Measurements from ENCODE around the gene TRAF3IP3. TPM values are rescaled to one million over a fixed set of nuclear protein-coding genes. Genes with fewer than 3 reads are reported as not detected.

The TRAF3IP3 gene
- total and polyA plus RNA-seq, 5 donors from 2014 or later = 450 to 594 (median 496) TPM

DNA sequence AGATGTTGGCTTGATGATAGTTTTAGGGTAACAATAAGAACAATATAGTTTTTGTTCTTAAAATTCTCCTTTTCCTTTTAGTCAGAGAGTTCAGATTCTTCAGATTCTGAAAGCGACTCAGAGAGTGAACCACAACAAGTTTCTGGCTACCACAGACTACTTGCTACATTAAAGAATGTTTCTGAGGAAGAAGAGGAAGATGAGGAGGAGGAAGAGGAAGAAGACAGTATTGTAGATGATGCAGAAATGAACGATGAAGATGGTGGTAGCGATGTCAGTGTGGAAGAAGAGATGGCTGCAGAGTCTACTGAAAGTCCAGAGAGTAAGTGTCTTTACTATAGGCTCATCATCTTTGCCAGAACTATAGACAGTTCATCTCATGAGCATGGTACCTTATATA lies 74.9 kb downstream of the TRAF3IP3 start:
- no peaks in the 10 kb centered on the region for H3K9me3 Mint-ChIP-seq
- peak overlapping the region in 2 of 4 donors; percentile 52 to 56 for H3K4me3 Mint-ChIP-seq
- ATAC-seq (ENCODE audit: low read depth in 2 of 2) (no peak), DNase-seq (no peak)
- no peaks in the 10 kb centered on the region for H3K9me3 ChIP-seq (ENCODE audit: control insufficient read depth in 2 of 2, low read length in 2 of 2)
- H3K4me3 ChIP-seq (ENCODE audit: low read depth, low read length) = no peak overlapping the region
- peaks cover 33 to 55% (median 47%) of the 10 kb centered on the region in 4 donors for H3K4me1 Mint-ChIP-seq
- H3K27ac ChIP-seq (ENCODE audit: insufficient read depth, low read length, poor library complexity, severe bottlenecking) = no peak overlapping the region
- peaks cover 40% of the 10 kb centered on the region for H3K36me3 Mint-ChIP-seq
- peaks cover 18% of the 10 kb centered on the region for H3K4me1 ChIP-seq (ENCODE audit: control insufficient read depth, insufficient read depth, low read length, poor library complexity, severe bottlenecking)
- H3K27me3 ChIP-seq (ENCODE audit: control insufficient read depth, insufficient read depth, low read length) = no peaks in the 10 kb centered on the region
- no peak overlapping the region for H3K27ac Mint-ChIP-seq
- peaks cover 6% of the 10 kb centered on the region for H3K27me3 Mint-ChIP-seq
- H3K36me3 ChIP-seq (ENCODE audit: control insufficient read depth, insufficient read depth, low read length) = peaks cover 50% of the 10 kb centered on the region

DNA sequence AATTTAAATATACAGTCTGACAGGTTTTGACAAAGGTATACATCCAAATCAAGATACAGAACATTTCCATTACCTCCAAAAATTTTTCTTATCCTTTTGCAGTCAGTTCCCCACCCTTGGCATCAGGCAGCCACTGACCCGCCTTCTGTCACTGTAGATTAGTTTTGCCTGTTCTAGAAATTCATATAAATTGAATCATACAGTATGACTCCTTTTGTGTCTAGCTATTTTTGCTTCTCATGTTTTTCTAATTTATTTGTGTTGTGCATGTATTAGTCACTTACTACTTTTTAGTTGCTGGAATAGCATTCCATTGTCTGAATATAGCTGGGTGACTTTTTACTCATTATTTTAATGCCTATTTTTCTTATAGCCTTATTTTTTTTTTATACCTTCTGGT lies 75.8 kb downstream of the TRAF3IP3 start:
- peaks cover 18% of the 10 kb centered on the region for H3K4me1 ChIP-seq (ENCODE audit: control insufficient read depth, insufficient read depth, low read length, poor library complexity, severe bottlenecking)
- Mint-ChIP-seq H3K4me3 (peak overlapping the region in 1 of 4 donors; percentile 54), H3K9me3 (no peaks in the 10 kb centered on the region), H3K27me3 (peaks cover 6% of the 10 kb centered on the region), H3K36me3 (peaks cover 49% of the 10 kb centered on the region), H3K4me1 (peaks cover 33 to 56% (median 50%) of the 10 kb centered on the region in 4 donors), H3K27ac (no peak overlapping the region)
- H3K9me3 ChIP-seq (ENCODE audit: control insufficient read depth in 2 of 2, low read length in 2 of 2) = no peaks in the 10 kb centered on the region
- H3K4me3 ChIP-seq (ENCODE audit: low read depth, low read length) = no peak overlapping the region
- H3K27ac ChIP-seq (ENCODE audit: insufficient read depth, low read length, poor library complexity, severe bottlenecking) = no peak overlapping the region
- DNase-seq (no peak), ATAC-seq (ENCODE audit: low read depth in 2 of 2) (no peak)
- peaks cover 59% of the 10 kb centered on the region for H3K36me3 ChIP-seq (ENCODE audit: control insufficient read depth, insufficient read depth, low read length)
- no peaks in the 10 kb centered on the region for H3K27me3 ChIP-seq (ENCODE audit: control insufficient read depth, insufficient read depth, low read length)

Other genes starting within 250 kb of the TRAF3IP3 start
- not detected for gene CAMK1G, start 172.3 kb upstream of the TRAF3IP3 start, total RNA-seq
- not detected for gene CAMK1G, start 172.3 kb upstream of the TRAF3IP3 start, polyA plus RNA-seq
- gene LAMB3, start 103.6 kb upstream of the TRAF3IP3 start, total RNA-seq = 0.96 TPM
- gene LAMB3, start 103.6 kb upstream of the TRAF3IP3 start, polyA plus RNA-seq = under 1 TPM in 3 of 4 donors, not detected in 1; 0.24 to 0.74 (median 0.54) TPM
- not detected for gene G0S2, start 80.6 kb upstream of the TRAF3IP3 start, total RNA-seq
- gene G0S2, start 80.6 kb upstream of the TRAF3IP3 start, polyA plus RNA-seq = under 1 TPM in 1 of 4 donors, not detected in 3; 0.48 TPM
- 0.47 TPM for gene HSD11B1, start 51.2 kb upstream of the TRAF3IP3 start, total RNA-seq
- gene HSD11B1, start 51.2 kb upstream of the TRAF3IP3 start, polyA plus RNA-seq = under 1 TPM; 0.38 to 0.74 (median 0.64) TPM
- 0.27 TPM for gene C1orf74, start 28.5 kb downstream of the TRAF3IP3 start, total RNA-seq
- under 1 TPM; 0.07 to 0.56 (median 0.30) TPM for gene C1orf74, start 28.5 kb downstream of the TRAF3IP3 start, polyA plus RNA-seq
- gene IRF6, start 50.1 kb downstream of the TRAF3IP3 start, total RNA-seq = 0.86 TPM
- 1 to 10 TPM in 2 of 4 donors, under 1 TPM in 2; 0.21 to 1.9 (median 0.93) TPM for gene IRF6, start 50.1 kb downstream of the TRAF3IP3 start, polyA plus RNA-seq
- 7.4 TPM for gene UTP25, start 71.9 kb downstream of the TRAF3IP3 start, total RNA-seq
- gene UTP25, start 71.9 kb downstream of the TRAF3IP3 start, polyA plus RNA-seq = 1 to 10 TPM; 2.4 to 4.3 (median 3.1) TPM
- gene SYT14, start 182.2 kb downstream of the TRAF3IP3 start, total RNA-seq = not detected
- gene SYT14, start 182.2 kb downstream of the TRAF3IP3 start, polyA plus RNA-seq = not detected